ENCODE data around the gene VPS72. TPM values are rescaled to one million over a fixed set of nuclear protein-coding genes. Genes with fewer than 3 reads are reported as not detected.
"Not testable (repeated sequence)": the region's sequence is repeated elsewhere in the genome, so short reads cannot be mapped to it uniquely, and the experiment has no call there.

Gene VPS72
- total and polyA plus RNA-seq, 7 experiments from 2014 or later, result 35.1 to 85.3 (median 63.9) TPM

DNA sequence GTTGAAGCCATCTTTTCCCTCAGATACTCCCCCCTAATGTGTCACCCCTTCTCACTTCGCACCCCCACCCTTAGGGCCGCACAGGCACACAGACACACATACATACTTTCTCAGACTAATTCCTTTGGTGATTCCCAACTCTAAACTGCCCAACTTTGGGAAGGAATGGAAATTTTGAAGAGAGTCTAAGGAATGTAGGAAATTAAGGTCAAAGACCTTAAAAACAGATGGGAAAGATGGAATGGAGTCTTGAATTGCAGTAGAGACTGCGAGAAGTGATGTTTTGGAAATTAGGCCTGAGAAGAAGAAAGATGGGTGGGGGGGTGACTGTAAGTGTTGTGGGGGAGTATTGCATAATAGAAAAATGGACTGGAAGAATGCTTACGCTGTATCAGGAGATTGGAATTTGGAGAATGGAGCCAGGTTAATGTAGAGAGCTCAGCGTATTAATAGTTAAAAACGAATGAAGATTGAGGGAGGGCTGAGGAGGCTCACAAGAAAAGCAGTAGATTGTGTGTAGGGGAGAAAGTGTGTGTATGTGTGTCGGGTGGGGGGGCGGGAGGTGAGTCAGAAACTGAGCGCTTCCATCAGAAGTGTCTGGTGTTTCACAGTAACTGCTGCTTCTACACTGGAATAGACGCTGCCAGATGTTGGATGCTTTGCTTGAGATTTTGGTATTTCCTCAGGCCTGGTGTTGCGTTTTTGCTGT is 10.0 kb upstream of the VPS72 start:
- Mint-ChIP-seq H3K4me3 (peak overlapping the region; percentile 93 to 100 (median 98)), H3K4me1 (peaks cover 39 to 69% (median 54%) of the 10 kb centered on the region in 7 donors), H3K27ac (peak overlapping the region; percentile 95 to 99 (median 98)), H3K36me3 (peaks cover 0 to 17% (median 5%) of the 10 kb centered on the region in 5 donors), H3K27me3 (peaks cover 0 to 6% (median 0%) of the 10 kb centered on the region in 5 donors), H3K9me3 (peaks cover 0 to 6% (median 0%) of the 10 kb centered on the region in 11 donors)
- intact Hi-C loops (cut with micrococcal nuclease), result loop anchor here (2.0 kb wide), 4 partner anchors 35 to 563 kb away; partner anchors contain the start of genes LYSMD1 (in 1 of the 2), MRPL9 (in 1 of the 2), PSMB4 (in 1 of the 2) and TNFAIP8L2 (in 1 of the 2)
- no peaks in the 10 kb centered on the region for H3K27me3 ChIP-seq (ENCODE audit: control insufficient read depth in 2 of 2, insufficient read depth in 2 of 2, low read length in 2 of 2)
- H3K4me3 ChIP-seq (ENCODE audit: low read length), result peak overlapping the region; percentile 83
- ATAC-seq (no peak), DNase-seq (peak in 1 of 9 donors; percentile 24)
- POLR2A ChIA-PET, result interaction anchor here (0.6 to 1.2 kb wide), 6 partner anchors 41 to 203 kb away, joined by 3 to 4 read pairs (median 4); partner anchors contain the start of genes GABPB2 and TNFAIP8L2
- H3K4me1 ChIP-seq (ENCODE audit: control insufficient read depth in 2 of 2, insufficient read depth in 2 of 2, low read length in 2 of 2), result peaks cover 11% of the 10 kb centered on the region in 2 donors
- H3K27ac ChIP-seq (ENCODE audit: low read depth, low read length), result peak overlapping the region; percentile 88
- no peaks in the 10 kb centered on the region for H3K9me3 ChIP-seq (ENCODE audit: control insufficient read depth in 2 of 3, low read length in 3 of 3)
- CTCF ChIA-PET, result interaction anchor here (0.6 to 1.0 kb wide), 3 partner anchors 25 to 667 kb away, joined by 3 to 11 read pairs (median 3); no protein-coding TSS in a partner anchor
- peaks cover 0 to 12% (median 0%) of the 10 kb centered on the region in 3 experiments for H3K36me3 ChIP-seq (ENCODE audit: control insufficient read depth in 2 of 3, insufficient read depth in 3 of 3, low read length in 3 of 3)

DNA sequence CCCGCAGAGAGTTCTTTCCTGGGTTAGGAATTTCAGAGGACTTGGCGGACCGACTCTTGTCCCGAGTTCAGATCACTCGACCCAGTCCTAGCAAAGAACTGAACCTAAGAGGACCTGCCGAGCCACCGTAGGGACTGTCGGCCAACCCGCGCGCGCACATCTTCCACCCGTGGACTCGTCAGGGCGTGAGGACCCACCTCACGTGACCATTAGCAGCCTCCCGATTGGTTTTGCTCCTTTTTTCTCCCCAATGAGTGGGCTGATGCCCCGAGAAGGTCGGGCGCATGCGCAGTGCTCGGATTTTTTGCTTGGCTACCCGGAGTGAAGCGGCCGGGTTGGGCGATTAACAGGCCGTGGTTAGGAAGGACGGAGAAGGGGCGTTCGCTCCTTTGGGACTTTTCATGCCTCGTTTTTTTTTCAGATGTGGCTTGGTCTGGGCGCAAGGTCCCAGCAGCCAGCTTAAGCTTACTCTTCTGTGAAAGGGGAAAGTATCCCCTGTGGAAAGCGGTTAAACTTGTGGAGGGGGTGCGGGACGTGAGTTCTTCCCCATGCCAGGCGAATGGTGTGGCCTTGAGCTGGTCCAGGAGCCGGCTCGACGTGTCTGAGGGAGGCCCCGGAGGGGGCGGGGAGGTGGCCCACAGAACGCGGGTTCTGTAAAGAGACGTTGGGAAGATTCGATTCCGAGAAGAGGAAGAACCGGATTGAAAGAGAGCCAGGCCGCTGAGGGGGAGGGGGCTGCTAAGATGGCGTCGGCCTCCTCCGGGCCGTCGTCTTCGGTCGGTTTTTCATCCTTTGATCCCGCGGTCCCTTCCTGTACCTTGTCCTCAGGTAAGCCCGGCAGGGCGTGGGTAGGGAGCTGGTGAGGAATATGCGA is 8.5 kb upstream of the VPS72 start, which contains the start of gene PIP5K1A:
PIP5K1A (plus strand) TSS at position 299 of the 874 bp plus-strand sequence; CDS start at position 744, 445 bp downstream.
- peaks cover 31 to 56% (median 46%) of the 10 kb centered on the region in 7 donors for H3K4me1 Mint-ChIP-seq
- peak within 1 kb of the TSS; percentile 88 for H3K27ac ChIP-seq (ENCODE audit: low read depth, low read length)

DNA sequence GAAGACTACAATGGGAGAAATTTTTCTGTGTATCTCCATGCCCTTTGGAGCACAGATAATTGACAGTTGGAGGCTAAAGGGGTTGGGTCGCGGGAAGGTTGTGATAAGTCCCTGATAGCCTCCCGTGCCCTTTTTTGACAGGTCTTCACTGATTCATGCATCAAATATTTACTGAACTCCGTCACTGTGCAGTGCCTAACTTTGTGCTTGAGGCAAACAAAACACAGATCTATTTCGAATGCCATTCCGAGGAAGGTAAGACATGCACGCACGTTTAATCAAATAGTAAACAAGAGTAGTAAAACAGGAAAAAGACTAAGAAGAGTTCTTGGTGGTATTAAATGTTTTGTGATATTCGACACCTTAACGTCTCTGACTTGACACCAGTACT is 7.9 kb upstream of the VPS72 start:
- CTCF ChIA-PET, result interaction anchor here (1.1 kb wide), 1 partner anchor 142 kb away, joined by 3 read pairs; no protein-coding TSS in a partner anchor
- peak overlapping the region; percentile 83 for H3K4me3 ChIP-seq (ENCODE audit: low read length)

More for the DNA sequence above, 8.5 kb upstream of the VPS72 start, which contains the start of gene PIP5K1A:
- H3K36me3 ChIP-seq (ENCODE audit: control insufficient read depth in 2 of 3, insufficient read depth in 3 of 3, low read length in 3 of 3), result peaks cover 0 to 10% (median 0%) of the 10 kb centered on the region in 3 experiments
- H3K36me3 Mint-ChIP-seq, result peaks cover 0 to 15% (median 4%) of the 10 kb centered on the region in 5 donors
- H3K27ac Mint-ChIP-seq, result peak within 1 kb of the TSS; percentile 95 to 99 (median 98)
- no peaks in the 10 kb centered on the region for H3K27me3 ChIP-seq (ENCODE audit: control insufficient read depth in 2 of 2, insufficient read depth in 2 of 2, low read length in 2 of 2)
- H3K9me3 ChIP-seq (ENCODE audit: control insufficient read depth in 2 of 3, low read length in 3 of 3), result no peaks in the 10 kb centered on the region
- ChIA-PET POLR2A (interaction anchor here (0.7 to 1.5 kb wide), 9 partner anchors 9 to 152 kb away, joined by 3 to 17 read pairs (median 3); partner anchors contain the start of genes VPS72 and ZNF687), CTCF (interaction anchor here (0.9 kb wide), 1 partner anchor 24 kb away, joined by 3 read pairs; no protein-coding TSS in a partner anchor)
- H3K9me3 Mint-ChIP-seq, result peaks cover 0 to 6% (median 0%) of the 10 kb centered on the region in 11 donors
- ATAC-seq (peak; percentile 98), DNase-seq (peak; percentile 96 to 99 (median 97))
- peak within 1 kb of the TSS; percentile 83 for H3K4me3 ChIP-seq (ENCODE audit: low read length)
- intact Hi-C loops (cut with micrococcal nuclease), result loop anchor here (1.0 to 2.0 kb wide), 13 partner anchors 8 to 564 kb away; partner anchors contain the start of genes LYSMD1 (in 2 of the 2), PSMB4 (in 2 of the 2), VPS72 (in 2 of the 2) and MRPL9 (in 1 of the 2)
- peak within 1 kb of the TSS; percentile 93 to 100 (median 98) for H3K4me3 Mint-ChIP-seq
- H3K27me3 Mint-ChIP-seq, result peaks cover 0 to 12% (median 0%) of the 10 kb centered on the region in 5 donors
- H3K4me1 ChIP-seq (ENCODE audit: control insufficient read depth in 2 of 2, insufficient read depth in 2 of 2, low read length in 2 of 2), result peaks cover 11% of the 10 kb centered on the region in 2 donors

DNA sequence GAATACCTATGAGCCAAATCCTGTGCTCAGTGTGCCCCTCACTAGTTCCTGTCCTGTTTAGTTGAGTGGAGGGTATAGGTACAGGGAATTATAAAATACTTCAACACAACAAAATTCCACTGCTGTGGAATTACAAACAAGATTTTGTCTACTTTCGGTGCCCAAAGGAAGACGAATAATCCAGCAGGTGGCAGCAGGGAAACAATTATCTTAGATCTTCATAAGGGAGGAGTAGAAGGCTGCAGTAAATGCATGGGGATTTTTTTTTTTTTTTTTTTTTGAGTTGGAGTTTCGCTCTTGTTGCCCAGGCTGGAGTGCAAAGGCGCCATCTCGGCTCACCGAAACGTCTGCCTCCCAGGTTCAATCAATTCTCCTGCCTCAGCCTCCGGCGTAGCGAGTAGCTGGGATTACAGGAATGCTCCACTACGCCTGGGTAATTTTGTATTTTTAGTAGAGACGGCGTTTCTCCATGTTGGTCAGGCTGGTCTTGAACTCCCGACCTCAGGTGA is 6.3 kb upstream of the VPS72 start:
- peaks cover 0 to 14% (median 0%) of the 10 kb centered on the region in 5 donors for H3K27me3 Mint-ChIP-seq
- no peak overlapping the region for H3K4me3 ChIP-seq (ENCODE audit: low read length)
- H3K4me1 Mint-ChIP-seq, result peaks cover 23 to 42% (median 37%) of the 10 kb centered on the region in 7 donors
- H3K4me1 ChIP-seq (ENCODE audit: control insufficient read depth in 2 of 2, insufficient read depth in 2 of 2, low read length in 2 of 2), result peaks cover 10 to 11% of the 10 kb centered on the region in 2 donors
- DNase-seq (peak in 7 of 9 donors; percentile 47 to 67 (median 60)), ATAC-seq (peak; percentile 31)
- CTCF ChIA-PET, result interaction anchor here (0.6 kb wide), 1 partner anchor 172 kb away, joined by 4 read pairs; no protein-coding TSS in a partner anchor
- POLR2A ChIA-PET, result interaction anchor here (0.7 kb wide), 1 partner anchor 95 kb away, joined by 7 read pairs; no protein-coding TSS in a partner anchor
- no peaks in the 10 kb centered on the region for H3K36me3 ChIP-seq (ENCODE audit: control insufficient read depth in 2 of 3, insufficient read depth in 3 of 3, low read length in 3 of 3)
- H3K27ac Mint-ChIP-seq, result peak overlapping the region in 3 of 9 donors; percentile 24 to 75 (median 43)
- H3K9me3 ChIP-seq (ENCODE audit: control insufficient read depth in 2 of 3, low read length in 3 of 3), result no peaks in the 10 kb centered on the region
- H3K27me3 ChIP-seq (ENCODE audit: control insufficient read depth in 2 of 2, insufficient read depth in 2 of 2, low read length in 2 of 2), result no peaks in the 10 kb centered on the region
- H3K36me3 Mint-ChIP-seq, result peaks cover 0 to 15% (median 3%) of the 10 kb centered on the region in 5 donors
- no peak overlapping the region for H3K27ac ChIP-seq (ENCODE audit: low read depth, low read length)
- intact Hi-C loops (cut with micrococcal nuclease), result loop anchor here (1.0 to 2.0 kb wide), 3 partner anchors 55 to 144 kb away; partner anchors contain the start of gene PI4KB (in 1 of the 2)
- peaks cover 0 to 6% (median 0%) of the 10 kb centered on the region in 11 donors for H3K9me3 Mint-ChIP-seq
- H3K4me3 Mint-ChIP-seq, result peak overlapping the region in 9 of 10 donors; percentile 5 to 70 (median 44)

More for the DNA sequence above, 7.9 kb upstream of the VPS72 start:
- H3K27ac Mint-ChIP-seq, result peak overlapping the region; percentile 95 to 99 (median 98)
- Histone ChIP-seq H3K27ac (ENCODE audit: low read depth, low read length) (peak overlapping the region; percentile 88), H3K27me3 (ENCODE audit: control insufficient read depth in 2 of 2, insufficient read depth in 2 of 2, low read length in 2 of 2) (no peaks in the 10 kb centered on the region), H3K36me3 (ENCODE audit: control insufficient read depth in 2 of 3, insufficient read depth in 3 of 3, low read length in 3 of 3) (peaks cover 0 to 7% (median 0%) of the 10 kb centered on the region in 3 experiments), H3K9me3 (ENCODE audit: control insufficient read depth in 2 of 3, low read length in 3 of 3) (no peaks in the 10 kb centered on the region), H3K4me1 (ENCODE audit: control insufficient read depth in 2 of 2, insufficient read depth in 2 of 2, low read length in 2 of 2) (peaks cover 11% of the 10 kb centered on the region in 2 donors)
- H3K36me3 Mint-ChIP-seq, result peaks cover 0 to 15% (median 4%) of the 10 kb centered on the region in 5 donors
- peaks cover 0 to 13% (median 0%) of the 10 kb centered on the region in 5 donors for H3K27me3 Mint-ChIP-seq
- peak overlapping the region; percentile 93 to 100 (median 98) for H3K4me3 Mint-ChIP-seq
- no peak for ATAC-seq
- peaks cover 0 to 6% (median 0%) of the 10 kb centered on the region in 11 donors for H3K9me3 Mint-ChIP-seq
- intact Hi-C loops (cut with micrococcal nuclease), result loop anchor here (1.0 to 2.0 kb wide), 14 partner anchors 8 to 565 kb away; partner anchors contain the start of genes LYSMD1 (in 2 of the 2), PSMB4 (in 2 of the 2), VPS72 (in 2 of the 2) and MRPL9 (in 1 of the 2)
- peaks cover 31 to 53% (median 46%) of the 10 kb centered on the region in 7 donors for H3K4me1 Mint-ChIP-seq
- POLR2A ChIA-PET, result no interaction called here
- no peak for DNase-seq

DNA sequence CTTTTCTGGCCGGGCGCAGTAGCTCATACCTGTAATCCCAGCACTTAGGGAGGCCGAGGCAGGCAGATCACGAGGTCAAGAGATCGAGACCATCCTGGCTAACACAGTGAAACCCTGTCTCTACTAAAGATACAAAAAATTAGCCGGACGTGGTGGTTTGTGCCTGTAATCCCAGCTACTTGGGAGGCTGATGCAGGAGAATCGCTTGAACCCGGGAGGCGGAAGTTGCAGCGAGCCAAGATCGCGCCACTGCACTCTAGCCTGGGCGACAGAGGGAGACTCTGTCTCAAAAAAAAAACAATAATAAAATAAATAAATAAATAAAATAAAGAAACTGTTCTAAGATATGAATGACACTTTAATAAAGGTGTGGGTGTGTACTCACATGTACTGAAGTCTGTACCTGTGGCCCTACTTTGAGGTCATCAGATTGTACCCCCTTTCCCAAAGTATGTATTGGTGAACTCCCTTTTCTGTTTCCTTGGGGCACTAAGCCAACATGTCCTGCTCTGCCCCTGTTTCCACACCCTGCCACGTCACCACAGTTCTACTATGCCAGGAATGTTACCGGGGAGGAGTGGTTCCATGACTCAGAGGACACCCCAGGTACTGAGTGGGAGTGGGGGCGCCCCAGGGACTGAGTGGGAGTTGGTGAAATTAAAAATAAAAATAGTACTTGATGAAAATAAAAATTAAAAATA is 5.0 kb upstream of the VPS72 start:
- not testable (repeated sequence) for H3K27ac Mint-ChIP-seq, H3K4me3 Mint-ChIP-seq

More for the DNA sequence above, 5.0 kb upstream of the VPS72 start:
- H3K27me3 ChIP-seq (ENCODE audit: control insufficient read depth in 2 of 2, insufficient read depth in 2 of 2, low read length in 2 of 2); ATAC-seq; H3K9me3 Mint-ChIP-seq; H3K9me3 ChIP-seq (ENCODE audit: control insufficient read depth in 2 of 3, low read length in 3 of 3); H3K4me3 ChIP-seq (ENCODE audit: low read length); intact Hi-C loops (cut with micrococcal nuclease); DNase-seq; H3K36me3 ChIP-seq (ENCODE audit: control insufficient read depth in 2 of 3, insufficient read depth in 3 of 3, low read length in 3 of 3); H3K27ac ChIP-seq (ENCODE audit: low read depth, low read length): not testable (repeated sequence)
- ChIA-PET CTCF (interaction anchor here (1.0 kb wide), 1 partner anchor 57 kb away, joined by 5 read pairs; no protein-coding TSS in a partner anchor), POLR2A (interaction anchor here (0.6 to 1.0 kb wide), 3 partner anchors 34 to 196 kb away, joined by 4 read pairs; no protein-coding TSS in a partner anchor)
- H3K4me1 ChIP-seq (ENCODE audit: control insufficient read depth in 2 of 2, insufficient read depth in 2 of 2, low read length in 2 of 2), result peaks cover 10 to 16% of the 10 kb centered on the region in 2 donors
- peaks cover 0 to 15% (median 3%) of the 10 kb centered on the region in 5 donors for H3K36me3 Mint-ChIP-seq
- H3K4me1 Mint-ChIP-seq, result peaks cover 24 to 41% (median 38%) of the 10 kb centered on the region in 7 donors
- peaks cover 0 to 14% (median 0%) of the 10 kb centered on the region in 5 donors for H3K27me3 Mint-ChIP-seq
